H9 (cell line): Measurements from ENCODE around the gene KCMF1. TPM values are rescaled to one million over a fixed set of nuclear protein-coding genes. Genes with fewer than 3 reads are reported as not detected.

Source experiments
- DNase-seq: peaks from one replicate; pipeline ENCODE4 v3.0.0-alpha.2; 2017
- H2AFZ ChIP-seq: one replicate; pipeline ENCODE4 v1.6.1; 2013; ENCODE audit warnings: mild to moderate bottlenecking, low read length, control low read depth, moderate library complexity
- H2AK5ac ChIP-seq: 2 replicates; pipeline ENCODE4 v1.6.1; 2013; ENCODE audit warnings: low read length, control low read depth, mixed read lengths; ENCODE audit not compliant: insufficient read length
- H2BK120ac ChIP-seq: one replicate; pipeline ENCODE4 v1.6.1; 2013; ENCODE audit warnings: low read depth, mild to moderate bottlenecking, low read length, control low read depth, inconsistent platforms; ENCODE audit not compliant: poor library complexity, severe bottlenecking
- H2BK12ac ChIP-seq: 2 replicates; pipeline ENCODE4 v1.6.1; 2013; ENCODE audit warnings: low read length, control low read depth, mixed read lengths, low read depth; ENCODE audit not compliant: insufficient read length
- H2BK15ac ChIP-seq: 2 replicates; pipeline ENCODE4 v1.6.1; 2013; ENCODE audit warnings: low read depth, low read length, control low read depth
- H2BK20ac ChIP-seq: one replicate; pipeline ENCODE4 v1.6.1; 2013; ENCODE audit warnings: low read depth, mild to moderate bottlenecking, low read length, control low read depth, inconsistent platforms; ENCODE audit not compliant: poor library complexity, severe bottlenecking
- H2BK5ac ChIP-seq: 2 replicates; pipeline ENCODE4 v1.6.1; 2013; ENCODE audit warnings: low read length, control low read depth, mixed read lengths; ENCODE audit not compliant: insufficient read length
- H3K14ac ChIP-seq: 2 replicates; pipeline ENCODE4 v1.6.1; 2013; ENCODE audit warnings: low read length, control low read depth; ENCODE audit not compliant: insufficient read depth
- H3K18ac ChIP-seq: 2 replicates; pipeline ENCODE4 v1.6.1; 2013; ENCODE audit warnings: low read depth, mild to moderate bottlenecking, mixed read lengths, low read length, control low read depth; ENCODE audit not compliant: insufficient read length
- H3K23ac ChIP-seq: 2 replicates; pipeline ENCODE4 v1.6.1; 2013; ENCODE audit warnings: low read length, control low read depth, mixed read lengths, low read depth; ENCODE audit not compliant: insufficient read length
- H3K23me2 ChIP-seq: 2 replicates; pipeline ENCODE4 v1.6.1; 2013; ENCODE audit warnings: low read depth, mild to moderate bottlenecking, mixed read lengths, low read length, control low read depth; ENCODE audit not compliant: insufficient read length, poor library complexity, severe bottlenecking
- H3K27ac ChIP-seq: 2 replicates; pipeline ENCODE4 v1.5.1; 2013; ENCODE audit warnings: low read length, control low read depth, mixed read lengths, low read depth; ENCODE audit not compliant: insufficient read length
- H3K27me3 ChIP-seq: 2 replicates; pipeline ENCODE4 v1.6.1; 2013; ENCODE audit warnings: low read length, control low read depth, inconsistent platforms; ENCODE audit not compliant: insufficient read depth
- H3K4ac ChIP-seq: 2 replicates; pipeline ENCODE4 v1.6.1; 2013; ENCODE audit warnings: low read depth, mild to moderate bottlenecking, control low read depth, inconsistent platforms, low read length, moderate library complexity
- H3K4me1 ChIP-seq: 2 replicates; pipeline ENCODE4 v1.6.1; 2013; ENCODE audit warnings: low read length, control low read depth, inconsistent platforms; ENCODE audit not compliant: insufficient read depth
- H3K4me2 ChIP-seq: 2 replicates; pipeline ENCODE4 v1.6.1; 2013; ENCODE audit warnings: low read length, control low read depth, mixed read lengths; ENCODE audit not compliant: insufficient read length, insufficient read depth
- H3K56ac ChIP-seq: 2 replicates; pipeline ENCODE4 v1.6.1; 2013; ENCODE audit warnings: low read depth, mild to moderate bottlenecking, mixed read lengths, low read length, control low read depth; ENCODE audit not compliant: insufficient read length
- H3K79me1 ChIP-seq: 2 replicates; pipeline ENCODE4 v1.6.1; 2013; ENCODE audit warnings: low read depth, mild to moderate bottlenecking, moderate library complexity, low read length, control low read depth, inconsistent platforms; ENCODE audit not compliant: insufficient read depth, poor library complexity, severe bottlenecking
- H3K79me2 ChIP-seq: 2 replicates; pipeline ENCODE4 v1.6.1; 2013; ENCODE audit warnings: low read length, control low read depth, inconsistent platforms; ENCODE audit not compliant: insufficient read depth
- H3K9ac ChIP-seq: 2 replicates; pipeline ENCODE4 v1.6.1; 2013; ENCODE audit warnings: low read length, control low read depth, mixed read lengths; ENCODE audit not compliant: insufficient read length; ENCODE audit errors: extremely low read depth
- H3K9me3 ChIP-seq: one replicate; pipeline ENCODE4 v1.6.1; 2013; ENCODE audit warnings: low read depth, low read length, inconsistent platforms; ENCODE audit not compliant: control insufficient read depth
- H3T11ph ChIP-seq: one replicate; pipeline ENCODE4 v1.6.1; 2013; ENCODE audit warnings: mild to moderate bottlenecking, low read length, control low read depth, inconsistent platforms
- H4K20me1 ChIP-seq: one replicate; pipeline ENCODE4 v1.6.1; 2013; ENCODE audit not compliant: control insufficient read depth, insufficient read length, insufficient read depth
- H4K5ac ChIP-seq: 2 replicates; pipeline ENCODE4 v1.6.1; 2013; ENCODE audit warnings: low read depth, mild to moderate bottlenecking, mixed read lengths, low read length, control low read depth; ENCODE audit not compliant: insufficient read length
- H4K8ac ChIP-seq: replicated peaks from 2 replicates; pipeline ENCODE4 v1.6.1; 2013; ENCODE audit warnings: low read length, control low read depth, mixed read lengths, low read depth; ENCODE audit not compliant: insufficient read length
- H4K91ac ChIP-seq: 2 replicates; pipeline ENCODE4 v1.6.1; 2013; ENCODE audit warnings: low read depth, mild to moderate bottlenecking, moderate library complexity, mixed read lengths, low read length, control low read depth; ENCODE audit not compliant: insufficient read length
- H3K27ac Mint-ChIP-seq, 3 experiments: 2 replicates in 2 of 3; 3 replicates in 1 of 3; pipeline ENCODE4 v1.8.0; 2020 to 2021; ENCODE audit warnings: mixed read lengths in 3 of 3, mild to moderate bottlenecking in 1 of 3, moderate library complexity in 1 of 3
- H3K27me3 Mint-ChIP-seq: 2 replicates; pipeline ENCODE4 v1.8.0; 2021; ENCODE audit warnings: low read depth, mild to moderate bottlenecking, moderate library complexity, mixed read lengths
- H3K36me3 Mint-ChIP-seq, 3 experiments: 2 replicates in 2 of 3; 3 replicates in 1 of 3; pipeline ENCODE4 v1.8.0; 2020 to 2021; ENCODE audit warnings: low read depth in 3 of 3, mixed read lengths in 3 of 3; ENCODE audit not compliant: insufficient read depth in 1 of 3
- H3K4me1 Mint-ChIP-seq, 2 experiments: 2 replicates each; pipeline ENCODE4 v1.8.0; 2020; ENCODE audit warnings: mixed read lengths in 2 of 2
- H3K4me3 Mint-ChIP-seq, 2 experiments: 2 replicates in 1 of 2; 3 replicates in 1 of 2; pipeline ENCODE4 v1.8.0; 2020 to 2021; ENCODE audit warnings: mild to moderate bottlenecking in 2 of 2, mixed read lengths in 2 of 2, moderate library complexity in 1 of 2
- H3K9me3 Mint-ChIP-seq, 2 experiments: 2 replicates in 1 of 2; 3 replicates in 1 of 2; pipeline ENCODE4 v1.8.0; 2020; ENCODE audit warnings: mild to moderate bottlenecking in 2 of 2, mixed read lengths in 2 of 2, moderate library complexity in 1 of 2
- CTCF ChIP-seq: fragments of 200-600 bp; sonication (generic); conservative IDR thresholded peaks from 3 replicates; pipeline ENCODE4 v1.8.0; 2021; ENCODE audit warnings: antibody characterized with exemption, mild to moderate bottlenecking
- WGBS: extraction: QIAGEN DNeasy Blood & Tissue Kit; methylation state at CpG from one replicate; pipeline ENCODE4 v1.1.7; 2013; ENCODE audit warnings: missing lambda C conversion rate, low lambda C conversion rate, mixed read lengths; ENCODE audit not compliant: insufficient read length; ENCODE audit errors: extremely low coverage; 5-methylcytosine and 5-hydroxymethylcytosine counted together
- total RNA-seq: library from RNA; stranded (reverse); gene quantifications from 2 replicates; pipeline ENCODE4 v1.2.1, GENCODE V29; 2021

Gene KCMF1
- total RNA-seq, 1 experiment from 2014 or later = 113 TPM

- Histone ChIP-seq H3T11ph (no peak overlapping the region), H3K14ac (no peak overlapping the region), H4K8ac (no peak overlapping the region), H3K18ac (no peak overlapping the region), H3K23ac (no peak overlapping the region), H2BK12ac (no peak overlapping the region), H2AFZ (no peak overlapping the region), H2BK20ac (no peak overlapping the region), H3K79me1 (no peaks in the 10 kb centered on the region), H2BK120ac (no peak overlapping the region), H4K91ac (no peak overlapping the region), H3K79me2 (peaks cover 6% of the 10 kb centered on the region), H3K9ac (no peak overlapping the region), H2AK5ac (no peak overlapping the region), H3K9me3 (no peaks in the 10 kb centered on the region), H3K27me3 (no peaks in the 10 kb centered on the region), H3K4me1 (peaks cover 3% of the 10 kb centered on the region; the same call in 1 of the 2 replicates), H4K5ac (no peak overlapping the region), H3K27ac (no peak overlapping the region), H3K4me2 (no peak overlapping the region), H2BK5ac (no peak overlapping the region), H3K23me2 (no peaks in the 10 kb centered on the region), H4K20me1 (no peaks in the 10 kb centered on the region), H2BK15ac (no peak overlapping the region), H3K56ac (no peak overlapping the region), H3K4ac (no peak overlapping the region)
- no CpG with 5 or more reads among the region's 4 CpGs for WGBS
- Mint-ChIP-seq H3K9me3 (no peaks in the 10 kb centered on the region; a peak in 1 of 5 replicates), H3K36me3 (peaks cover 34 to 52% (median 50%) of the 10 kb centered on the region in 3 experiments), H3K4me1 (peaks cover 50 to 59% of the 10 kb centered on the region in 2 experiments), H3K27ac (no peak overlapping the region), H3K4me3 (no peak overlapping the region; a peak in 1 of 5 replicates), H3K27me3 (no peaks in the 10 kb centered on the region; the same call in 1 of the 2 replicates)
- no peak for DNase-seq
- TF ChIP-seq CTCF = no peak
Observed at GRCh38 chr2:84962917-84963316, 8.0 kb upstream of the KCMF1 start.
